Peyer's patch (tissue), 4 donors: ENCODE data around the gene FKBP9. TPM values are rescaled to one million over a fixed set of nuclear protein-coding genes. Genes with fewer than 3 reads are reported as not detected.
A peak's percentile ranks its signal among the peaks of the same experiment; 100 is the strongest.
"Not testable (repeated sequence)": the region's sequence is repeated elsewhere in the genome, so short reads cannot be mapped to it uniquely, and the experiment has no call there.

Source experiments
- DNase-seq, 3 donors: peaks; one replicate each; pipeline ENCODE4 v3.0.0-alpha.2; 2017 to 2019
- H3K27ac ChIP-seq, 4 donors: fragments of 200-600 bp; sonication (generic); one replicate each; pipeline ENCODE4 v1.5.1; 2016 to 2019
- H3K27me3 ChIP-seq, 2 donors: fragments of 200-600 bp; sonication (generic); one replicate each; pipeline ENCODE4 v1.5.1; 2019
- H3K36me3 ChIP-seq, 3 donors: fragments of 200-600 bp; sonication (generic); one replicate each; pipeline ENCODE4 v1.5.1; 2016 to 2019
- H3K4me1 ChIP-seq, 4 donors: fragments of 200-600 bp; sonication (generic); one replicate each; pipeline ENCODE4 v1.5.1; 2016 to 2019
- H3K4me3 ChIP-seq, 4 donors: fragments of 200-600 bp; sonication (generic); 1 replicate in 3 of 4; 2 replicates in 1 of 4; pipeline ENCODE4 v1.5.1; 2016 to 2019; ENCODE audit warnings: mild to moderate bottlenecking in 1 of 4
- H3K9me3 ChIP-seq, 4 donors: fragments of 200-600 bp; sonication (generic); one replicate each; pipeline ENCODE4 v1.5.1; 2016 to 2019; ENCODE audit warnings: mild to moderate bottlenecking in 1 of 4
- CTCF ChIP-seq, 6 experiments: fragments of 450-650 bp in 4 of 6; fragments of 200-600 bp in 2 of 6; sonication (generic) in 1 of 6; IDR thresholded peaks; one replicate each; pipeline ENCODE4 v1.5.1; 2017 to 2019; ENCODE audit warnings: antibody characterized with exemption in 6 of 6, mild to moderate bottlenecking in 3 of 6, moderate library complexity in 1 of 6
- POLR2A ChIP-seq, 2 donors: fragments of 450-650 bp; IDR thresholded peaks; one replicate each; pipeline ENCODE4 v1.5.1; 2017; ENCODE audit warnings: antibody characterized with exemption in 2 of 2, mild to moderate bottlenecking in 2 of 2, moderate library complexity in 2 of 2
- total RNA-seq, 4 donors: library from RNA; depleted of rRNA; stranded (reverse); fragments of >200 nt; gene quantifications; one replicate each; pipeline ENCODE4 v1.1.0, GENCODE V29; 2016

The FKBP9 gene
- total RNA-seq = 100 to 1,000 TPM in 3 of 4 donors, 10 to 100 TPM in 1; 93.2 to 145 (median 113) TPM

- TF ChIP-seq POLR2A (IDR thresholded peaks at IDR 0.05) (peak; percentile 81 to 86), CTCF (IDR thresholded peaks at IDR 0.05) (no peak)
- Histone ChIP-seq H3K27ac (peak within 1 kb of the TSS; percentile 77 to 94 (median 88)), H3K9me3 (no peaks in the 10 kb centered on the region), H3K36me3 (no peaks in the 10 kb centered on the region), H3K4me1 (peaks cover 0 to 7% (median 2%) of the 10 kb centered on the region in 4 donors), H3K27me3 (no peaks in the 10 kb centered on the region), H3K4me3 (peak within 1 kb of the TSS; percentile 63 to 92 (median 80))
- DNase-seq = peak; percentile 33 to 93 (median 91)
These were observed at the start of gene FKBP9 for GRCh38 chr7:32957326-32958045. TSS of gene FKBP9 (plus strand) at chr7:32957440. CDS start at chr7:32957574, 134 bp downstream.

GRCh38 chr7:32910195-32910594 is 47.0 kb upstream of the FKBP9 start:
- Histone ChIP-seq H3K4me3 (no peak overlapping the region), H3K9me3 (no peaks in the 10 kb centered on the region), H3K36me3 (no peaks in the 10 kb centered on the region), H3K4me1 (no peaks in the 10 kb centered on the region), H3K27me3 (no peaks in the 10 kb centered on the region), H3K27ac (no peak overlapping the region)
- TF ChIP-seq POLR2A (IDR thresholded peaks at IDR 0.05) = no peak
- TF ChIP-seq CTCF (IDR thresholded peaks at IDR 0.05) = no peak
- DNase-seq = no peak

GRCh38 chr7:32914184-32914583 is 43.1 kb upstream of the FKBP9 start:
- Histone ChIP-seq H3K9me3 (no peaks in the 10 kb centered on the region), H3K36me3 (peaks cover 0 to 32% (median 0%) of the 10 kb centered on the region in 3 donors)
- no peak for TF ChIP-seq POLR2A (IDR thresholded peaks at IDR 0.05)
- TF ChIP-seq CTCF (IDR thresholded peaks at IDR 0.05) = no peak

GRCh38 chr7:32915041-32915536 is 42.2 kb upstream of the FKBP9 start:
- H3K27ac ChIP-seq = no peak overlapping the region
- DNase-seq = no peak
- H3K27me3 ChIP-seq = no peaks in the 10 kb centered on the region
- H3K36me3 ChIP-seq = peaks cover 0 to 37% (median 0%) of the 10 kb centered on the region in 3 donors
- no peak for TF ChIP-seq POLR2A (IDR thresholded peaks at IDR 0.05)
- TF ChIP-seq CTCF (IDR thresholded peaks at IDR 0.05) = no peak
- H3K9me3 ChIP-seq = no peaks in the 10 kb centered on the region
- no peak overlapping the region for H3K4me3 ChIP-seq
- no peaks in the 10 kb centered on the region for H3K4me1 ChIP-seq

More at GRCh38 chr7:32914184-32914583, 43.1 kb upstream of the FKBP9 start:
- Histone ChIP-seq H3K4me1 (no peaks in the 10 kb centered on the region), H3K4me3 (no peak overlapping the region), H3K27ac (no peak overlapping the region), H3K27me3 (no peaks in the 10 kb centered on the region)
- no peak for DNase-seq

- Histone ChIP-seq H3K27me3 (no peaks in the 10 kb centered on the region), H3K4me1 (no peaks in the 10 kb centered on the region), H3K27ac (no peak overlapping the region), H3K9me3 (no peaks in the 10 kb centered on the region), H3K36me3 (peaks cover 0 to 44% (median 0%) of the 10 kb centered on the region in 3 donors), H3K4me3 (no peak overlapping the region)
- TF ChIP-seq POLR2A (IDR thresholded peaks at IDR 0.05) (no peak), CTCF (IDR thresholded peaks at IDR 0.05) (no peak)
- no peak for DNase-seq
These were observed 41.2 kb upstream of the FKBP9 start for GRCh38 chr7:32916006-32916405.

GRCh38 chr7:32916994-32917393 is 40.2 kb upstream of the FKBP9 start:
- not testable (repeated sequence) for H3K4me3 ChIP-seq, DNase-seq, H3K27ac ChIP-seq, H3K9me3 ChIP-seq, H3K4me1 ChIP-seq, H3K27me3 ChIP-seq
- H3K36me3 ChIP-seq = peaks cover 0 to 47% (median 0%) of the 10 kb centered on the region in 3 donors
